Neural progenitor cell (in vitro differentiated cells): ENCODE data around the gene GALR3.

Source experiments
- CTCF ChIP-seq: fragments of 200-600 bp; sonication (generic); IDR thresholded peaks from 2 replicates; pipeline ENCODE4 v1.5.1; 2017; ENCODE audit warnings: antibody characterized with exemption, mild to moderate bottlenecking
- EZH2 ChIP-seq: fragments of 200-600 bp; sonication (generic); IDR thresholded peaks from 2 replicates; pipeline ENCODE4 v1.6.1; 2017; ENCODE audit warnings: antibody characterized with exemption, mild to moderate bottlenecking, moderate library complexity

- no peak for TF ChIP-seq EZH2
- no peak for TF ChIP-seq CTCF
Observed at GRCh38 chr22:37782340-37783168, 40.6 kb upstream of the GALR3 start.
